ENCODE data around the gene RAI1.
A peak's percentile ranks its signal among the peaks of the same experiment; 100 is the strongest.

Gene RAI1

GRCh38 chr17:17725011-17725751, 43.9 kb downstream of the RAI1 start:
- H3K4me3 ChIP-seq (replicated peaks; ENCODE audit: low read depth, low read length): peak overlapping the region; percentile 53
- peak; percentile 65 for DNase-seq (ENCODE audit: low read depth)
- no peak for TF ChIP-seq CTCF (IDR thresholded peaks at IDR 0.05; ENCODE audit: low read length, missing control alignments)

- DNase-seq (ENCODE audit: low read depth): no peak
- TF ChIP-seq CTCF (IDR thresholded peaks at IDR 0.05; ENCODE audit: low read length, missing control alignments): no peak
- H3K4me3 ChIP-seq (replicated peaks; ENCODE audit: low read depth, low read length): no peak overlapping the region
Observed at GRCh38 chr17:17725752-17726457, 44.6 kb downstream of the RAI1 start.

GRCh38 chr17:17726458-17727060, 45.3 kb downstream of the RAI1 start:
- no peak overlapping the region for H3K4me3 ChIP-seq (replicated peaks; ENCODE audit: low read depth, low read length)
- TF ChIP-seq CTCF (IDR thresholded peaks at IDR 0.05; ENCODE audit: low read length, missing control alignments): no peak
- no peak for DNase-seq (ENCODE audit: low read depth)

- DNase-seq (ENCODE audit: low read depth): no peak
Observed at GRCh38 chr17:17727111-17727659, 45.9 kb downstream of the RAI1 start.

GRCh38 chr17:17728146-17728545, 46.9 kb downstream of the RAI1 start:
- no peak overlapping the region for H3K4me3 ChIP-seq (replicated peaks; ENCODE audit: low read depth, low read length)
- no peak for DNase-seq (ENCODE audit: low read depth)
- TF ChIP-seq CTCF (IDR thresholded peaks at IDR 0.05; ENCODE audit: low read length, missing control alignments): no peak

More at GRCh38 chr17:17727111-17727659, 45.9 kb downstream of the RAI1 start:
- TF ChIP-seq CTCF (IDR thresholded peaks at IDR 0.05; ENCODE audit: low read length, missing control alignments): no peak
- no peak overlapping the region for H3K4me3 ChIP-seq (replicated peaks; ENCODE audit: low read depth, low read length)

GRCh38 chr17:17728550-17729251, 47.4 kb downstream of the RAI1 start:
- H3K4me3 ChIP-seq (replicated peaks; ENCODE audit: low read depth, low read length): no peak overlapping the region
- no peak for DNase-seq (ENCODE audit: low read depth)
- no peak for TF ChIP-seq CTCF (IDR thresholded peaks at IDR 0.05; ENCODE audit: low read length, missing control alignments)
